Measurements from ENCODE around the gene EID1. TPM values are rescaled to one million over a fixed set of nuclear protein-coding genes. Genes with fewer than 3 reads are reported as not detected.

The EID1 gene
- total and polyA plus RNA-seq, 9 of the 15 experiments (the other 6 are each of a cell fraction or from before 2014, with no cell fraction given): 46.5 to 211 (median 143) TPM

DNA sequence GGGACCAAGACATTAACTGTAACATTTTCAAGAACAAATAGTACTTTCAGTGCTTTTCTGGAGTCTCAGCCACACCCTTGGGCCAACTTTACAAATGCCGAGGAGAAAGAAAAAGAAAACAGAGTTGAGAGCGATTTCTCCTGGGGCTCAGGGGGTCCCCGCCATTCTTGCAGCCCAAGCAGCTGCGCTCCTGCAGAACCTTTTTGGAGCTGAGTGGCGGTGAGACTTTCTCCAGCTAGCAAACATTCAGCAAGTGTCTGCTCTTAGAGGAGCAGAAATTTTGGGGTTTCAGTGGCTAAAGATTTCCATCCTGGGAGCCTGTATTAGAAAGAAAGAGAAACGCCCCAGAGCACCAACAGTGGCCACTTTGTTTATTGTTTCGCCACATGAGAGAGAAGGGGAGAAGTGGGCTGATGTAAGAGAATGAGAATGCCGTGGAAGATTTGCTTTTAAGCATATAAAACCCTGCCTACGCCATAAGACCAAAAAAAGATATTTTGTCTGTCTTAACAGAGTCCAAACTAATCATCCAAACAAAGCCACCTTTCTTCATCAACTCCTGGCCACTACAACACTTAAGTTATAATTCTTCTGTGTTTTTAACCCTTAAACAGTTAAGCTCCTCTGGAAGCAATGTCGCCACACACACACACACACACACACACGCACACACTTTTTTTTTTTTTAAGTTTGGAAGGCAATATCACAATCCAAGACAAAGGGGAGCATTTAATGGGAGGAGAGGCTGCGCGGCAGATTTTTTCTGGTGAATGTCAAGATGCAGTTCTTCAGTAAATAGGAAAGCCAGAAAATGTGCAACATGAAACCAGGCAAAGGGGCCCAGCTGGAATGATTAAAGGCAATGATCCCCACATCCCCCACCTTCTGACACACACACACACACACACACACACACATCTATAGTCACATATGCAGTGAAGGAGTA, 19.2 kb downstream of the EID1 start (continued):
- TF ChIP-seq ZNF407 (IDR thresholded peaks at IDR 0.05; ENCODE audit: low read depth) (no peak), SIN3B (IDR thresholded peaks at IDR 0.05; ENCODE audit: low read depth) (no peak), CEBPG (CRISPR knock-in tag; IDR thresholded peaks at IDR 0.05) (no peak), CEBPG (tag; conservative IDR thresholded peaks at IDR 0.05 in 1 of 2, IDR thresholded peaks at IDR 0.05 in 1 of 2) (peak in 1 of 2 experiments; percentile 53; a peak in 1 of 4 replicates), ZNF253 (CRISPR knock-in tag; conservative IDR thresholded peaks at IDR 0.05) (no peak), ZNF592 (IDR thresholded peaks at IDR 0.05) (0 out of 2 replicates have a peak, but pooled peaks have one; percentile 27), CREB5 (CRISPR knock-in tag; IDR thresholded peaks at IDR 0.05) (no peak), MTA1 (IDR thresholded peaks at IDR 0.05; ENCODE audit: borderline replicate concordance) (no peak), MYC (IDR thresholded peaks at IDR 0.05; ENCODE audit: low read depth, low read length) (peak; percentile 50; the same call in 1 of the 2 replicates), MYC (CRISPR knock-in tag; IDR thresholded peaks at IDR 0.05; ENCODE audit: borderline replicate concordance, low read depth) (no peak), ZNF589 (CRISPR knock-in tag; IDR thresholded peaks at IDR 0.05; ENCODE audit: low read depth) (peak; percentile 24; the same call in 1 of the 2 replicates)
- TF ChIP-seq, protein P1, sequence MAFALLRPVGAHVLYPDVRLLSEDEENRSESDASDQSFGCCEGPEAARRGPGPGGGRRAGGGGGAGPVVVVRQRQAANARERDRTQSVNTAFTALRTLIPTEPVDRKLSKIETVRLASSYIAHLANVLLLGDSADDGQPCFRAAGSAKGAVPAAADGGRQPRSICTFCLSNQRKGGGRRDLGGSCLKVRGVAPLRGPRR (CRISPR knock-in tag; IDR thresholded peaks at IDR 0.05): no peak
